HepG2 (cell line): ENCODE results near the gene SMURF2.

ENCODE experiments used
- ELF4 ChIP-seq: sonication (generic); formaldehyde crosslinking; IDR thresholded peaks from 2 replicates; pipeline ENCODE4 v1.5.0; 2020; ENCODE audit warnings: missing genetic modification reagents, mild to moderate bottlenecking, moderate library complexity, borderline replicate concordance
- EP300 ChIP-seq, 3 experiments: sonication (generic) in 1 of 3; formaldehyde crosslinking in 1 of 3; IDR thresholded peaks; 2 replicates each; pipeline versions ENCODE4 v1.5.1 to v1.6.1; 2011 to 2020; ENCODE audit warnings: low read depth in 2 of 3, low read length in 2 of 3, borderline replicate concordance in 1 of 3, improper control_type of control experiment in 1 of 3, mild to moderate bottlenecking in 1 of 3, missing genetic modification reagents in 1 of 3, moderate library complexity in 1 of 3
- MAFF ChIP-seq: IDR thresholded peaks from 2 replicates; pipeline ENCODE4 v1.6.1; 2011; ENCODE audit warnings: low read depth, low read length, improper control_type of control experiment
- POLR2A ChIP-seq, 2 experiments: IDR thresholded peaks; 2 replicates each; pipeline ENCODE4 v1.6.1; 2011; ENCODE audit warnings: low read depth in 2 of 2, low read length in 2 of 2, mild to moderate bottlenecking in 1 of 2, moderate library complexity in 1 of 2; ENCODE audit not compliant: insufficient read depth in 1 of 2
- USF2 ChIP-seq, 2 experiments: sonication (generic) in 1 of 2; formaldehyde crosslinking in 1 of 2; IDR thresholded peaks; 2 replicates each; pipeline versions ENCODE4 v1.5.1 to v1.6.1; 2011 to 2020; ENCODE audit warnings: borderline replicate concordance in 1 of 2, low read depth in 1 of 2, low read length in 1 of 2, mild to moderate bottlenecking in 1 of 2, missing genetic modification reagents in 1 of 2, moderate library complexity in 1 of 2
- ZNF354B ChIP-seq: sonication (generic); formaldehyde crosslinking; IDR thresholded peaks from 2 replicates; pipeline ENCODE4 v1.8.0; 2022; ENCODE audit warnings: mild to moderate bottlenecking, missing genetic modification reagents
- ZNF646 ChIP-seq: sonication (generic); formaldehyde crosslinking; IDR thresholded peaks from 2 replicates; pipeline ENCODE4 v1.9.0; 2021; ENCODE audit warnings: mild to moderate bottlenecking, missing genetic modification reagents
- TF ChIP-seq, protein P1 (sequence below), 2 experiments: fragments of 450-650 bp in 1 of 2; sonication (generic) in 1 of 2; formaldehyde crosslinking in 1 of 2; IDR thresholded peaks; 2 replicates each; pipeline versions ENCODE4 v1.6.1 to v1.8.0; 2016 to 2022; ENCODE audit warnings: antibody characterized with exemption in 1 of 2, mild to moderate bottlenecking in 1 of 2, missing genetic modification reagents in 1 of 2
- TF ChIP-seq, protein P2 (sequence below), 2 experiments: IDR thresholded peaks; 2 replicates each; pipeline ENCODE4 v1.6.1; 2011 to 2012; ENCODE audit warnings: low read length in 2 of 2, borderline replicate concordance in 1 of 2, low read depth in 1 of 2, mild to moderate bottlenecking in 1 of 2, moderate library complexity in 1 of 2

DNA sequence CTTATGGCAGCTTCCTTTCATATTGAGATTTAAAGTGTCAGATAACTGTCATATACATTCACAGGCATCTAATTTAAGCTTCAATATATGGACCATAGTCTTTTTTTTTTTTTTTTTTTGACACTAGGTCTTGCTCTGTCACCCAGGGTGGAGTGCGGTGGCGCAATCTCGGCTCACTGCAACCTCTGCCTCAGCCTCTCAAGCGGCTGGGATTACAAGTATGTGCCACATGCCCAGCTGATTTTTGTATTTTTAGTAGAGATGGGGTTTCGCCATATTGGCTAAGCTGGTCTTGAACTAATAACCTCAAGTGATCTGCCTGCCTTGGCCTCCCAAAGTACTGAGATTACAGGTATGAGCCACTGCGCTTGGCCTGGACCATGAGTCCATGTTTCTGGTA, 141.7 kb downstream of the SMURF2 start:
- TF ChIP-seq, protein P1, sequence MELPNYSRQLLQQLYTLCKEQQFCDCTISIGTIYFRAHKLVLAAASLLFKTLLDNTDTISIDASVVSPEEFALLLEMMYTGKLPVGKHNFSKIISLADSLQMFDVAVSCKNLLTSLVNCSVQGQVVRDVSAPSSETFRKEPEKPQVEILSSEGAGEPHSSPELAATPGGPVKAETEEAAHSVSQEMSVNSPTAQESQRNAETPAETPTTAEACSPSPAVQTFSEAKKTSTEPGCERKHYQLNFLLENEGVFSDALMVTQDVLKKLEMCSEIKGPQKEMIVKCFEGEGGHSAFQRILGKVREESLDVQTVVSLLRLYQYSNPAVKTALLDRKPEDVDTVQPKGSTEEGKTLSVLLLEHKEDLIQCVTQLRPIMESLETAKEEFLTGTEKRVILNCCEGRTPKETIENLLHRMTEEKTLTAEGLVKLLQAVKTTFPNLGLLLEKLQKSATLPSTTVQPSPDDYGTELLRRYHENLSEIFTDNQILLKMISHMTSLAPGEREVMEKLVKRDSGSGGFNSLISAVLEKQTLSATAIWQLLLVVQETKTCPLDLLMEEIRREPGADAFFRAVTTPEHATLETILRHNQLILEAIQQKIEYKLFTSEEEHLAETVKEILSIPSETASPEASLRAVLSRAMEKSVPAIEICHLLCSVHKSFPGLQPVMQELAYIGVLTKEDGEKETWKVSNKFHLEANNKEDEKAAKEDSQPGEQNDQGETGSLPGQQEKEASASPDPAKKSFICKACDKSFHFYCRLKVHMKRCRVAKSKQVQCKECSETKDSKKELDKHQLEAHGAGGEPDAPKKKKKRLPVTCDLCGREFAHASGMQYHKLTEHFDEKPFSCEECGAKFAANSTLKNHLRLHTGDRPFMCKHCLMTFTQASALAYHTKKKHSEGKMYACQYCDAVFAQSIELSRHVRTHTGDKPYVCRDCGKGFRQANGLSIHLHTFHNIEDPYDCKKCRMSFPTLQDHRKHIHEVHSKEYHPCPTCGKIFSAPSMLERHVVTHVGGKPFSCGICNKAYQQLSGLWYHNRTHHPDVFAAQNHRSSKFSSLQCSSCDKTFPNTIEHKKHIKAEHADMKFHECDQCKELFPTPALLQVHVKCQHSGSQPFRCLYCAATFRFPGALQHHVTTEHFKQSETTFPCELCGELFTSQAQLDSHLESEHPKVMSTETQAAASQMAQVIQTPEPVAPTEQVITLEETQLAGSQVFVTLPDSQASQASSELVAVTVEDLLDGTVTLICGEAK (IDR thresholded peaks at IDR 0.05), result no peak
- TF ChIP-seq, protein P1 (CRISPR knock-in tag; IDR thresholded peaks at IDR 0.05), result no peak
- TF ChIP-seq POLR2A (IDR thresholded peaks at IDR 0.05; ENCODE audit: insufficient read depth in 1 of 2, low read depth in 2 of 2, low read length in 2 of 2) (no peak), USF2 (IDR thresholded peaks at IDR 0.05; ENCODE audit: low read depth, low read length) (no peak), USF2 (CRISPR knock-in tag; IDR thresholded peaks at IDR 0.05; ENCODE audit: borderline replicate concordance) (no peak), EP300 (IDR thresholded peaks at IDR 0.05; ENCODE audit: low read depth in 2 of 2, low read length in 2 of 2) (no peak), EP300 (CRISPR knock-in tag; IDR thresholded peaks at IDR 0.05; ENCODE audit: borderline replicate concordance) (no peak), ZNF354B (CRISPR knock-in tag) (no peak), MAFF (no peak), ZNF646 (no peak), ELF4 (CRISPR knock-in tag) (no peak)
- TF ChIP-seq, protein P2, sequence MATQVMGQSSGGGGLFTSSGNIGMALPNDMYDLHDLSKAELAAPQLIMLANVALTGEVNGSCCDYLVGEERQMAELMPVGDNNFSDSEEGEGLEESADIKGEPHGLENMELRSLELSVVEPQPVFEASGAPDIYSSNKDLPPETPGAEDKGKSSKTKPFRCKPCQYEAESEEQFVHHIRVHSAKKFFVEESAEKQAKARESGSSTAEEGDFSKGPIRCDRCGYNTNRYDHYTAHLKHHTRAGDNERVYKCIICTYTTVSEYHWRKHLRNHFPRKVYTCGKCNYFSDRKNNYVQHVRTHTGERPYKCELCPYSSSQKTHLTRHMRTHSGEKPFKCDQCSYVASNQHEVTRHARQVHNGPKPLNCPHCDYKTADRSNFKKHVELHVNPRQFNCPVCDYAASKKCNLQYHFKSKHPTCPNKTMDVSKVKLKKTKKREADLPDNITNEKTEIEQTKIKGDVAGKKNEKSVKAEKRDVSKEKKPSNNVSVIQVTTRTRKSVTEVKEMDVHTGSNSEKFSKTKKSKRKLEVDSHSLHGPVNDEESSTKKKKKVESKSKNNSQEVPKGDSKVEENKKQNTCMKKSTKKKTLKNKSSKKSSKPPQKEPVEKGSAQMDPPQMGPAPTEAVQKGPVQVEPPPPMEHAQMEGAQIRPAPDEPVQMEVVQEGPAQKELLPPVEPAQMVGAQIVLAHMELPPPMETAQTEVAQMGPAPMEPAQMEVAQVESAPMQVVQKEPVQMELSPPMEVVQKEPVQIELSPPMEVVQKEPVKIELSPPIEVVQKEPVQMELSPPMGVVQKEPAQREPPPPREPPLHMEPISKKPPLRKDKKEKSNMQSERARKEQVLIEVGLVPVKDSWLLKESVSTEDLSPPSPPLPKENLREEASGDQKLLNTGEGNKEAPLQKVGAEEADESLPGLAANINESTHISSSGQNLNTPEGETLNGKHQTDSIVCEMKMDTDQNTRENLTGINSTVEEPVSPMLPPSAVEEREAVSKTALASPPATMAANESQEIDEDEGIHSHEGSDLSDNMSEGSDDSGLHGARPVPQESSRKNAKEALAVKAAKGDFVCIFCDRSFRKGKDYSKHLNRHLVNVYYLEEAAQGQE (IDR thresholded peaks at IDR 0.05; ENCODE audit: borderline replicate concordance in 1 of 2, low read depth in 1 of 2, low read length in 2 of 2), result no peak
